Embryonic facial prominence (tissue), 1 donor: ENCODE measurements around the gene KRTAP3-3.
"Not testable (repeated sequence)": the region's sequence is repeated elsewhere in the genome, so short reads cannot be mapped to it uniquely, and the experiment has no call there.

Experiments used
- DNase-seq: peaks from one replicate; pipeline ENCODE4 v3.0.0-alpha.2; 2016; ENCODE audit errors: extremely low spot score

KRTAP3-3 gene

DNA sequence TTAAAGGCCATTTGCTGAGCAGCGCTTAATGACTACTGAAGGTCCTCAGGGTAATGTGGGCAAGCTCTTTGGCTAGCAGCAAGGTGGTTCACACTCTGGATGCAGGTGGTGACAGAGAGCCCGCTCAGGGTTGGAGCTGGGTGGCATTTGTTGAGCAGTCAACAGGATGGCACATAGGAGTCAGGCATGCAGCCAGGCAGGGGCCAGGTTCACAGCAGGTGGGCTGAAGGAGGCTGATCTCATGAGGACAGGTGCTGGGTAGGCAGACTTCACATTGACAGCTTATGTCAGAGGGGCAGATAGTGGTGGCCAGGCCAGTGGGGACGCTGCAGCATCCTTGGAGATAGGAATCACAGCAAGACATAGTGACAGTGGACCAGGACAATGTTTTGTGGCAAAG is 10.4 kb upstream of the KRTAP3-3 start:
- no peak for DNase-seq

- no peak for DNase-seq
Measured at GRCh38 chr17:41003926-41004325, 10.0 kb upstream of the KRTAP3-3 start.

DNA sequence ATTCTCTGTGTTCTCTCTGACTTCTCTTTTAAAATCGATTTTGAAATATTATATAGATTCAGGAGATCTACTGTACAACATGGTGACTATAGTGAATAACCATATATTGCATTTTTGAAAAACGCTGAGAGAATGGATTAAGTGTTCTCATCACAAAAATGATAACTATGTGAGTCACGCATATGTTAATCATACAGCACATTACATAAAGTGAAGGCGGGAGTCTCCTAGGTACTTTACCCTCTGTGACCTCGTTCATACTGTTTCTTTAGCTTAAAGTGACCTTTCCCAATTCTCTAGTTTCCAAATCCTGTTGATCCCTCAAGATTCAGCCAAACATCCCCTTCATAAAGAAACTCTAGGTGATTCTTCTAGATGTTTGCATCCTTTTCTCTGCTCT is 8.8 kb upstream of the KRTAP3-3 start:
- no peak for DNase-seq

DNA sequence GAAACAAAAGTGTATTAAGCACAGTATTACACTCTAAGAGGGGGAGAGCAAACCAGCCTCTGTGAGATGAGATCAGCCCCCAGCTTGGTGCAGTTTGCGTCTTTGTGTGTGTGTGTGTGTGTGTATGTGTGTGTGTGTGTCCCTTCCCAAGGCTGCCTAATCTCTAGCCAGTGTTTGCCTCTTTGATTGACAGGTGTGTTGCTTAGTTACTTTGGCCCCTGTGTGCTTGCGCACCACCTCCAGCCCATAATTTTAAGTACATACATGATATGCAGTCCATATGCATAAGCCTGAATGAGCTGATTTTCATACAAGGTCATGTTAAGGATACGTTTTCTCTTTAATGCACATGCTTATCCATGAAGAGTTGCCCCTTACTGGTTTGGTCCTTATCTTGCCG is 7.8 kb upstream of the KRTAP3-3 start:
- no peak for DNase-seq

GRCh38 chr17:40999563-40999962 is 5.6 kb upstream of the KRTAP3-3 start, which contains the start of gene KRTAP3-2:
Gene KRTAP3-2, minus strand, starts transcription at chr17:40999906. Its CDS starts 53 bp downstream, at chr17:40999853.
- not testable (repeated sequence) for DNase-seq

- DNase-seq: no peak
Measured at GRCh38 chr17:40997361-40997760, 3.4 kb upstream of the KRTAP3-3 start.

DNA sequence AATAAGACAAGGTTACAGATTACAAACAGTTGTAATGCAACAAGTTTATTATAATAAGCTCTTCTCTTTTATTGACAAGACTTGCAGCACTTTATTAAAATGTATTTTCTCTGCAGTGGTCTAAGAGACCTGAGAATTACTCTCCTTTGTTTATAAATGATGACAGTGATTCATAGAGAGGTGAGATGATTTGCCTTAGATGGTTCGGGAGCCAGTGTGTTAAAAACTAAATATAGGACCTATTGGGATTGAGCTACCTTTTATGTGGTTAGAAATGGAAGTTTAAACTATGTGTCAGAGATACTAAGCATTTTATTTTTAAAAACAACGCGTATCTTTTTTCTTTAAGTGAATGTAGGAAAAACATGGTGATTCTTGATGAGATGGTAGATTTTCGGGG is 2.9 kb upstream of the KRTAP3-3 start:
- no peak for DNase-seq

DNA sequence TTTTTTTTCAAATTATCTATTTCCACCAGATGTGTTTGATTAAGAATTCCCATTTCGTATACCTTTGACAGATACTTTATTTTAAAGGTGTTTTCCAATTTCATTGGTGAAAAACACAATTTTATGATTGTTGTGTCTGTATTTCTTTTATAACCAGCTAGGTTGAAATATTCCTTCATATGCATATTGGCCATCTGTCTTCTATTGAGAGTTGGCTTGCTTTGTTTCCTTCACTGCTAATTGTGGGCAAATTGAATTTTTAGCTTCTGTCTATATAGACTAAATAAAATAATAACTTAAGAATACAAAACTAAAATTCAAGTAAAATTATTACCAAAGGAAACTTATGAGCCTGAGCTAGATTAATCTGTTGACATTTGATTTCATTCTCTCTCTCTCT is 1.2 kb upstream of the KRTAP3-3 start:
- no peak for DNase-seq

GRCh38 chr17:40993084-40993483 is 880 bp downstream of the KRTAP3-3 start:
- no peak for DNase-seq

DNA sequence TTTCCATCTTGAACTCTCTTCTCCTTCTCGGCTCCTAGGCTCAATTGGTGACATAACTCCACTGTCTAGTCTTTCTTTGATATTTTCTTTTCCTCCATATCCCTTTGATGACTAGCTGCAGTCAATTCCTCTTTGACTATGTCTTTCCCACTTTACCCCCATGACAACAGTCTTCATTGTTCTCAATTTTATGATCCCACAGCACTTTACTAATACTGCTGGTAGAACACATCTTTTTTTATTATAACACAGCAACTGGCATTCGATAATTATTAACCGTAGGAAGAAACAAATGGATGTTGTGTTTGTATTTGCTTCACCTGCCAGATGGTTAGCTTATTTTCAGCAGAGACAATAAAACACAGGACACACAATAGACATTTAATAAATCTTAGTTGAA is 1.3 kb downstream of the KRTAP3-3 start:
- no peak for DNase-seq

GRCh38 chr17:40986920-40987319 is 7.0 kb downstream of the KRTAP3-3 start:
- DNase-seq: no peak

- DNase-seq: no peak
Measured at GRCh38 chr17:40984226-40984625, 9.7 kb downstream of the KRTAP3-3 start, which contains the start of gene KRT40. Gene KRT40, minus strand, starts transcription at chr17:40984326. Its CDS starts 53 bp downstream, at chr17:40984273.

DNA sequence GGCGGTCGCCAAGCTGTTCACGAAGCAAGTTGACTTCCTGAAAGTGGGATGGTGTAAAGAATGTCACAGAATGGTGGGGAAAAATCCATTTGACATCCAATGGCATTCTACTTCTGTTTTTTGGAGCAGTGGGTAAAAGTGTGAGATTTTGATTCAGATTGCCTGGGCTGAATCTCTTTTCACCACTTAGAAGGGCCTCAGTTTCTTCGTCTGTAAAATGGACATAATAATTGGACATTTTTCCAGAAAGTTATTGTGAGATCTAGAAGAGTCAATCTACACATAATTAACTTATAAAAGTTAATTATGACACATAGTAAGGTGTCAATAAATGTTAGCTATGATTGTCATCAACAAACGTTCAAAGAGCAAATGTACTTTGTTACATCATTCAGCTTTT is 12.8 kb downstream of the KRTAP3-3 start:
- DNase-seq: no peak

DNA sequence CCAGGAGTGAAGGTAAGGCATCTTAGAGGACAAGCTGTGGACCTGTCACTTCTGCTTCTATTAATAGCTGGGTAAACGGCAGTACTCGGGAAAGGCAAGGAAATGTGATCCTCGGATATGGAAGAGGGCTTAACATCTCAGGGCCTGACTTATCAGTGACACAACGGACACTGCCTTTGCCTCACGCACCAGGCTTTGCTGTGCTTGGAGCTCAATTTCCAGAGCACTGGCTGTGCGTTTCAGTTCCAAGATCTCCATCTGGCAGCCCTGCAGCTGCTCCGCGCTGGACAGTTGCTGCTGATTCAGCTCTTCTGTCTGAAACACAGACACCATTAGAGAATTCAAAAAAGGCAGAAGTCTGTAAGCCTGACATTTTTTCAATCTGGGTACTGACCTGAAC is 13.4 kb downstream of the KRTAP3-3 start:
- no peak for DNase-seq

DNA sequence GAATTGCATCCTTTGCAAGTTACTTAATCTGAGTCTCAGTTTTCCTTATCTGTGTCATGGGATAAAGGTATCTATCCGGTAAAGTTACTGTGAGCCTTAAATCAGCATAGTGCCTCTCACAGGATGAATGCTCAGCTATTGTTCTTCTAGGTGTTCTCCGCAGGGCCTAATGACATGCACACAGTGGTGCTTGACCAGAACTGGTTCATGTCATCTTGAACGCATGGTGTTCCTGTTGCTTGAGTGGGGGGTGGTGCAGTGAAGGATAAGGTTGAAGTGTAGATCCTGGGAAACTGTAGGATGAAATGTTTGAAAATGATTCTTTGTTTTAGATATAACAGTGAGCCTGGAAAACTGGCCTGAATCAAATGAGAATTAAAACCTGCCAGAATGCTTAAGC is 13.8 kb downstream of the KRTAP3-3 start:
- no peak for DNase-seq

DNA sequence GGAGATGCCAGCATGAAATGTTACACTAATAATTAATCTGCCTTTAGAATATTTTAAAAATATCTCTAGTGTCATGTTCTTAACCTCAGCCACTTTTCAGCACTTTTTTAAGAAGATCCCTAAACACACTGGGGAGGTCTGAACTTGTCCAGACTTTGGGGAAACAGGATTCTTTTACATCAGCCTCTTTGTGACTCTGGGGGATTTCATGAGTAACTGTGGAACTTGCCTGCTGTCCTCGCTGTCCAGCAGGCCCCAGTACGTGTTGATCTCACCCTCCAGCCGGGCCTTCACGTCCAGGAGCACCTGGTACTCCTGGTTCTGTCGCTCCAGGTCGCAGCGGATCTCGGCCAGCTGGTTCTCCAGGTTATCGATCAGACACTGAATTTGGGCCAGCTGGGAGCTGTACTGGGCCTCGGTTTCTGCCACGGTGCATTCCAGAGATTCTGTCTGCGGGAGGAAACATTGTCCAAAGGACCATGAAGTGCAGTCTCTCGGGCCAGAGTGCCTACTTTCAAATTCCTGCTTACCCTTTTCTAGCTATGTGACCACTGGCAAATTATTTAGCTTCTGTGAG is 15.3 kb downstream of the KRTAP3-3 start:
- DNase-seq: no peak

- DNase-seq: no peak
Measured at GRCh38 chr17:40975516-40975915, 18.4 kb downstream of the KRTAP3-3 start.

- DNase-seq: no peak
Measured at GRCh38 chr17:40974366-40974765, 19.6 kb downstream of the KRTAP3-3 start.

- no peak for DNase-seq
Measured at GRCh38 chr17:40967582-40967981, 26.4 kb downstream of the KRTAP3-3 start.

DNA sequence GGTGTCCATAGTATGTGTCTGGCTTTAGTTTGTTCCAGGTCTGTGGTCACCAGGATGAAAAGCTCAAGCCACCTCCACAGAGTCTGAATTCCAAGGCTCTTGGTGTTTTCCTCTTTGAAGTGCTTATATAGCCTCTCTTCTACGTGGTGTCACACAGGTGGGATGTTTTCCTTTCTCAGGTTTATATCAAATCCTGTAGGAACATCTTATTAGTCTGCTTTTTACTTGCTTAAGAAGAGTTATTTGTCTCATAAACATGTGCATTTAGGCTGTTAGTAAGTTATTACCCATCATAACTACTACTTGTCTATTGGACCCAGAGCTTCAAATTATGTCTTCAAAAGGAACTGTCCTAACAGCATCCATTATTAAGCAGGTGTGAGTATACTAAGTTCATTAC is 27.1 kb downstream of the KRTAP3-3 start, which contains the start of gene KRT39:
Gene KRT39 (minus strand): TSS at position 101 of the 400 bp plus-strand sequence. CDS start 92 bp downstream, at position 9.
- no peak for DNase-seq

DNA sequence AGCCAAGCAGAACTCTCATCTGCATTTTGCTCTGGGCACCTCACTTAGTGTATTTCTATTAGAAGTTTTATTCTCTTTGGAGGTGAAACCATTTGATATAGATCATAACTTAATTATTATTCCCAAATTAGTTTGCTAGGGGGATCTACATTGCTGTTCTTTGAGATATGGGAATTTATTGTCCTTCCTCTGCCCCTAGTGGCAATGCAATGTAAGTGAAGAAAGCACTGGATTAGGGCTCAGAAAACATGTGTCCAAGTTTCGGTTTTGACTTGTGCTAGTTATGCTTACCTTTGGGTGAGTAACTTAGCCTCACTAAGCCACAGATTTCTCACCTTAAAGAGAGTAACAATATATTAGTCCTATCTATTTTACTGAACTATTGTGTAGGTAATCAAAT is 30.1 kb downstream of the KRTAP3-3 start:
- no peak for DNase-seq

GRCh38 chr17:40962059-40962561 is 31.9 kb downstream of the KRTAP3-3 start:
- no peak for DNase-seq

GRCh38 chr17:40961591-40961990 is 32.4 kb downstream of the KRTAP3-3 start:
- DNase-seq: no peak

DNA sequence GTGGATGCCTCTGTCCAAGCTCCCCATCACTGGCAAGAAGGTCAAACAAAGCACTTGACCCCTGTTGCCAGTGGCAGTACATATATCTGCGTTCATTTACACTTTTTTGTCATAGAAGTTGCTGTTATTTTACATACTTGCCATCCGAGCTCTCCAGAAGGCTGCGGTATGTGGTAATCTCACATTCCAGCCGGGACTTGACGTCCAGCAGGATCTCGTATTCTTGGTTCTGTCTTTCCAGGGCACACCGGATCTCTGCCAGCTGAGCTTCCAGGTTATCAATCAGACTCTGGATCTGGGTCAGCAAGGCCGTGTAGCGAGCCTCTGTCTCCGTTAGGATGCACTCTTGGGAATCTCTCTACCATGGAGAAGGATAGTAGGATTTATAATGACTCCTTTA is 33.8 kb downstream of the KRTAP3-3 start:
- DNase-seq: no peak
